Testis (tissue), 3 donors: ENCODE results near the gene SPATA2. TPM values are rescaled to one million over a fixed set of nuclear protein-coding genes. Genes with fewer than 3 reads are reported as not detected.

Experiments
- DNase-seq: peaks from one replicate; pipeline ENCODE4 v3.0.0-alpha.2; 2019
- H3K27ac ChIP-seq, 2 donors: fragments of 200-600 bp; sonication (generic); one replicate each; pipeline ENCODE4 v1.5.1; 2019
- H3K27me3 ChIP-seq: fragments of 200-600 bp; sonication (generic); one replicate; pipeline ENCODE4 v1.5.1; 2019
- H3K36me3 ChIP-seq: fragments of 200-600 bp; sonication (generic); one replicate; pipeline ENCODE4 v1.5.1; 2017; ENCODE audit warnings: low read depth; ENCODE audit errors: missing control alignments
- H3K4me1 ChIP-seq: fragments of 200-600 bp; sonication (generic); one replicate; pipeline ENCODE4 v1.5.1; 2019
- H3K4me3 ChIP-seq, 2 donors: fragments of 200-600 bp; sonication (generic); one replicate each; pipeline ENCODE4 v1.5.1; 2017 to 2019
- H3K9me3 ChIP-seq: fragments of 200-600 bp; sonication (generic); one replicate; pipeline ENCODE4 v1.5.1; 2017
- POLR2A ChIP-seq: fragments of 450-650 bp; IDR thresholded peaks from one replicate; pipeline ENCODE4 v1.6.1; 2017; ENCODE audit warnings: antibody characterized with exemption, mild to moderate bottlenecking, moderate library complexity
- WGBS, 2 donors: methylation state at CpG; one replicate each; pipeline ENCODE4 v1.1.5; 2018; 5-methylcytosine and 5-hydroxymethylcytosine counted together
- intact Hi-C: fragments of 100-400 bp; cut with DNase I; formaldehyde crosslinking; loops from one replicate; pipeline ENCODE4 v1.15.1; 2023; ENCODE audit warnings: low total_unique reads
- polyA plus RNA-seq: library from polyadenylated mRNA; stranded (reverse); fragments of 350-450 nt; fragmentation: Illumina TruSeq; extraction: RNeasy Lipid Tissue Mini Kit (QIAGEN cat#74804); gene quantifications from one replicate; pipeline ENCODE4 v1.2.3, GENCODE V29; 2014; ENCODE audit warnings: low read depth, low replicate concordance; ENCODE audit not compliant: insufficient read depth
- total RNA-seq, 2 donors: library from RNA; depleted of rRNA; stranded (reverse); fragments of >200 nt; gene quantifications; one replicate each; pipeline ENCODE4 v1.2.3, GENCODE V29; 2016
- TF ChIP-seq, protein P1 (sequence below), 3 experiments: fragments of 450-650 bp in 2 of 3; fragments of 200-600 bp in 1 of 3; sonication (generic) in 1 of 3; IDR thresholded peaks; one replicate each; pipeline ENCODE4 v1.5.1; 2016 to 2019; ENCODE audit warnings: antibody characterized with exemption in 3 of 3, mild to moderate bottlenecking in 2 of 3, moderate library complexity in 1 of 3

Gene SPATA2
- total and polyA plus RNA-seq, 3 donors from 2014 or later, result 21.9 to 30.7 (median 26.0) TPM

DNA sequence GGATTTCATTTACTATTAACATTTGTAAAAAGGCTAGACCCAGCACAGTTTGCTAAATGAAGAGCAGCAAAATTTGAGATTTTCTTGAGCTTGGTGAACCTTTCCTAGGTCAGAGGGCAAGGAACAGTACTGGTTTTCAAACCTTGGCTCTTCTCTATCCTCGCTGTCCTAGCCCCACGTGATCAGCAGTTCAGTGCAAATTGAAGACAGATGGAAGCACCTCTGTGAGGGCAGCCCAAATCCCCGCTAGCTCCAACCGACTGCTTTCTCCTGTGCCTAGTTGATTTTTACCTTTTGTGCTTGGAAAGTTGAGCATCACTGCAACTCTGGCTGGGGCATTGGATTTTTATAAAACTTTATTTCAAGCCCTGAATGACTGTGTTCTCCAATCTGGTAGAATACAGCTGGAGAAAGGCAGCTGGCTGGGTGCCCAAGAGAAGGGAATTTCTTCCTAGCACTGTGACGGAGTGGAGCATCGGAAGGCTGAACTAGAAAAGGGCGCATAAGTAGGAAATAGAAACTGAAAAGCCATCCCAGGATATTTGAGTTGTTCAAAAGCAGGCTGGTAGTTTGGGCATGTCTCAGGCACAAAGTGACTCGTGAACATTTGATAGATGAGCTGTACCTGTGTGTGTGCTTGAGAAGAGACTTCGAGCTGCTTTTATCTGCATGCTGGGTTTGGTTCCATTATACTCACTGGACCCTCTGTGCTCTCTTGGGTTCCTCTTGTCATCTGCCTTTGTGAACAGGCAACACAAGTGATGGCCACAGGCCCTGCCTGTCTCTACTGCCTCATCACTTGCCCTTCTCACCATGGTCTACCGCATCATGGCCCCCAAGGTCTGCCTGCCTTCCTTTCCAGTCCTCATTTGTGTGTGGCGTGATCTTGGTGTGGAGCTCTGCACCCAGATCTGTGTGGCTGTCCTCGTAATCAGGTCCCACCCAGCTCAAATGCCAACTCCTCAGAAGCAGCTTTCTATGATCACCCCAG is 23.1 kb upstream of the SPATA2 start:
- no peak for TF ChIP-seq POLR2A
- TF ChIP-seq, protein P1, sequence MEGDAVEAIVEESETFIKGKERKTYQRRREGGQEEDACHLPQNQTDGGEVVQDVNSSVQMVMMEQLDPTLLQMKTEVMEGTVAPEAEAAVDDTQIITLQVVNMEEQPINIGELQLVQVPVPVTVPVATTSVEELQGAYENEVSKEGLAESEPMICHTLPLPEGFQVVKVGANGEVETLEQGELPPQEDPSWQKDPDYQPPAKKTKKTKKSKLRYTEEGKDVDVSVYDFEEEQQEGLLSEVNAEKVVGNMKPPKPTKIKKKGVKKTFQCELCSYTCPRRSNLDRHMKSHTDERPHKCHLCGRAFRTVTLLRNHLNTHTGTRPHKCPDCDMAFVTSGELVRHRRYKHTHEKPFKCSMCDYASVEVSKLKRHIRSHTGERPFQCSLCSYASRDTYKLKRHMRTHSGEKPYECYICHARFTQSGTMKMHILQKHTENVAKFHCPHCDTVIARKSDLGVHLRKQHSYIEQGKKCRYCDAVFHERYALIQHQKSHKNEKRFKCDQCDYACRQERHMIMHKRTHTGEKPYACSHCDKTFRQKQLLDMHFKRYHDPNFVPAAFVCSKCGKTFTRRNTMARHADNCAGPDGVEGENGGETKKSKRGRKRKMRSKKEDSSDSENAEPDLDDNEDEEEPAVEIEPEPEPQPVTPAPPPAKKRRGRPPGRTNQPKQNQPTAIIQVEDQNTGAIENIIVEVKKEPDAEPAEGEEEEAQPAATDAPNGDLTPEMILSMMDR (IDR thresholded peaks at IDR 0.05), result no peak
- intact Hi-C loops, result no loop called here
- DNase-seq, result peak; percentile 74

GRCh38 chr20:49937027-49937929 is 21.9 kb upstream of the SPATA2 start:
- intact Hi-C loops, result no loop called here
- H3K4me1 ChIP-seq, result peaks cover 22% of the 10 kb centered on the region
- no peaks in the 10 kb centered on the region for H3K9me3 ChIP-seq
- no peaks in the 10 kb centered on the region for H3K27me3 ChIP-seq
- 16 to 20% methylated on average over 11 to 12 of the region's 12 CpGs for WGBS, 2 donors
- TF ChIP-seq, protein P1 (IDR thresholded peaks at IDR 0.05), result no peak
- no peak for TF ChIP-seq POLR2A
- DNase-seq, result no peak
- H3K36me3 ChIP-seq, result no peaks in the 10 kb centered on the region
- peak overlapping the region; percentile 81 to 94 for H3K27ac ChIP-seq
- peak overlapping the region; percentile 82 to 100 for H3K4me3 ChIP-seq

More for the DNA sequence above, 23.1 kb upstream of the SPATA2 start:
- Histone ChIP-seq H3K9me3 (no peaks in the 10 kb centered on the region), H3K4me3 (no peak overlapping the region), H3K4me1 (peaks cover 22% of the 10 kb centered on the region), H3K27ac (peak overlapping the region; percentile 3 to 53), H3K36me3 (no peaks in the 10 kb centered on the region), H3K27me3 (no peaks in the 10 kb centered on the region)
- 46% methylated on average over 12 of the region's 12 CpGs for WGBS, 2 donors

GRCh38 chr20:49936153-49937026 is 21.1 kb upstream of the SPATA2 start, which contains the start of gene RNF114:
TSS of gene RNF114 (plus strand) at chr20:49936397. CDS start at chr20:49936413, 16 bp downstream.
- peak; percentile 80 for TF ChIP-seq POLR2A
- TF ChIP-seq, protein P1 (IDR thresholded peaks at IDR 0.05), result no peak
- peak; percentile 94 for DNase-seq
- Histone ChIP-seq H3K4me3 (peak within 1 kb of the TSS; percentile 82 to 100), H3K27ac (peak within 1 kb of the TSS; percentile 81 to 94), H3K27me3 (no peaks in the 10 kb centered on the region), H3K4me1 (peaks cover 22% of the 10 kb centered on the region), H3K9me3 (no peaks in the 10 kb centered on the region), H3K36me3 (no peaks in the 10 kb centered on the region)
- intact Hi-C loops, result no loop called here
- WGBS, 2 donors, result 0% methylated on average over 31 to 58 of the region's 79 CpGs

- whole genome bisulfite sequencing, 2 donors, result 23 to 32% methylated on average over 21 of the region's 21 CpGs
Observed at GRCh38 chr20:49935746-49936152, 20.4 kb upstream of the SPATA2 start.

More at GRCh38 chr20:49935746-49936152, 20.4 kb upstream of the SPATA2 start:
- H3K4me1 ChIP-seq, result peaks cover 22% of the 10 kb centered on the region
- no peak for TF ChIP-seq POLR2A
- TF ChIP-seq, protein P1 (IDR thresholded peaks at IDR 0.05), result no peak
- H3K4me3 ChIP-seq, result peak overlapping the region; percentile 82 to 100
- H3K9me3 ChIP-seq, result no peaks in the 10 kb centered on the region
- DNase-seq, result no peak
- intact Hi-C loops, result no loop called here
- no peaks in the 10 kb centered on the region for H3K36me3 ChIP-seq
- H3K27ac ChIP-seq, result peak overlapping the region; percentile 81 to 94
- H3K27me3 ChIP-seq, result no peaks in the 10 kb centered on the region
